WTC11 (cell line): ENCODE results near the gene LPCAT3.

Source experiments
- CTCF ChIP-seq: fragments of 200-600 bp; IDR thresholded peaks from 2 replicates; pipeline ENCODE4 v1.8.0; 2022; ENCODE audit warnings: antibody characterized with exemption
- FOXJ3 ChIP-seq: sonication (generic); formaldehyde crosslinking; IDR thresholded peaks from 2 replicates; pipeline ENCODE4 v1.9.0; 2021; ENCODE audit warnings: missing genetic modification reagents, mild to moderate bottlenecking, borderline replicate concordance
- GABPB1 ChIP-seq: sonication (generic); formaldehyde crosslinking; IDR thresholded peaks from 2 replicates; pipeline ENCODE4 v1.8.1; 2023; ENCODE audit warnings: mild to moderate bottlenecking, missing genetic modification reagents
- IRF2 ChIP-seq: sonication (generic); formaldehyde crosslinking; IDR thresholded peaks from 2 replicates; pipeline ENCODE4 v1.8.0; 2022; ENCODE audit warnings: low read depth, missing genetic modification reagents, borderline replicate concordance
- MAX ChIP-seq: sonication (generic); formaldehyde crosslinking; IDR thresholded peaks from 2 replicates; pipeline ENCODE4 v1.8.0; 2022; ENCODE audit warnings: mild to moderate bottlenecking, missing genetic modification reagents
- RORB ChIP-seq: fragments of 250-450 bp; sonication (Bioruptor Pico); IDR thresholded peaks from 2 replicates; pipeline ENCODE4 v1.9.0; 2021; ENCODE audit warnings: mild to moderate bottlenecking
- TCF7 ChIP-seq: sonication (generic); formaldehyde crosslinking; IDR thresholded peaks from 2 replicates; pipeline ENCODE4 v1.8.0; 2022; ENCODE audit warnings: mild to moderate bottlenecking, low read depth, missing genetic modification reagents, moderate library complexity
- ZNF138 ChIP-seq: sonication (generic); formaldehyde crosslinking; conservative IDR thresholded peaks from 2 replicates; pipeline ENCODE4 v1.8.1; 2022; ENCODE audit warnings: mild to moderate bottlenecking, moderate library complexity, missing genetic modification reagents
- ZNF281 ChIP-seq: sonication (generic); formaldehyde crosslinking; IDR thresholded peaks from 2 replicates; pipeline ENCODE4 v1.8.0; 2023; ENCODE audit warnings: mild to moderate bottlenecking, missing genetic modification reagents
- ZNF396 ChIP-seq: fragments of 250-450 bp; sonication (Bioruptor Pico); IDR thresholded peaks from 2 replicates; pipeline ENCODE4 v1.8.0; 2021; ENCODE audit warnings: mild to moderate bottlenecking, moderate library complexity, borderline replicate concordance

GRCh38 chr12:6954316-6955107 lies 63.8 kb downstream of the LPCAT3 start:
- TF ChIP-seq CTCF (no peak), TCF7 (no peak), FOXJ3 (CRISPR knock-in tag) (no peak), RORB (CRISPR knock-in tag) (no peak), MAX (CRISPR knock-in tag) (no peak), ZNF138 (CRISPR knock-in tag) (no peak), ZNF396 (CRISPR knock-in tag) (no peak), GABPB1 (no peak), ZNF281 (CRISPR knock-in tag) (no peak), IRF2 (CRISPR knock-in tag) (no peak)
